ENCODE results near the gene SALL4. TPM values are rescaled to one million over a fixed set of nuclear protein-coding genes. Genes with fewer than 3 reads are reported as not detected.
"Not testable (repeated sequence)": the region's sequence is repeated elsewhere in the genome, so short reads cannot be mapped to it uniquely, and the experiment has no call there.

SALL4 gene
- total and polyA plus RNA-seq, 7 donors: not detected

DNA sequence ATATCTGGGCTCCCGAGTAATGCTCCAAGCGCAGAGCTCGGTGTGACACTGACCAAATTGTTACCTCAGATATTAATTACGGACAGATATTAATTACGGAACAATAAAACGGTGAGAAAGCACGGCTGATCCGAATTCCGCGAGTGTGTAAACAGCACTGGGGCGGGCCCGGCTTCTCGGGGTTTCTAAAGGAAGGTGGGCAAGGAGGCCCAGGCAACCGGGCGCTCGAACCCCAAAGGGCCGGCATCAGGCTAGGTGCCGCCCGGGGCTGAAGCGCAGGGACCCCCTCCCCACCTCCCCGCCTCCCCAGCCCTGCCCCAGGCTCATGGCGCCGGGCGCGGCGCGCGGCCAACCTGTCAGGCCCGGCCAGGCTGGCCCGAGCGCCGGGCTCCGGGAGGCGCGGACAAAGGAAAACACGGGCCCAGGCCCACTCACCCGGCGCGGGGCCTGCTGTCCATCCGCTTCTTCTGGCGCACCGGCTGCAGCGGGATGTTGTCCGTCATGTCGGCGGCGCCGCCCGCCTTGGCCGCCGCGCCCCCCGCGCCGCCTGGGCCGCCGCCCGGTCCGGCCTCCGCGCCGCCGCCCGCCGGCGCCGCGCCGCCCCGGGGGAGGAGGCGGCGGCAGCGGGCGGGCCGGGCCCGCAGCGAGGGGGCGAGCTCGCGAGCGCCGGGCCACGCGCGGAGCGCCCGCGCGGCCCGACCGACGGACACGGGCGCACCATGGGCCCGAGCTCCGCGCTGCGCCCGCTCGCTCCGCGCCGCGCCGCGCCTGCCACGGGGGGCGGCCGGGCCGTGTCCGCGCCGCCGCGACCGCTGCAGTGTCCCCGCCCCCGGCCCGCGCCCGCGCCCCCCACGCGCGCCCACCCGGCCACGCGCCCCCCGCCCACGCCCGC, 34.2 kb downstream of the SALL4 start, which contains the start of gene ATP9A:
Gene ATP9A (minus strand): TSS at position 524 of the 892 bp plus-strand sequence. CDS start 21 bp downstream, at position 503.
- Histone ChIP-seq H3K4me1 (no peaks in the 10 kb centered on the region), H3K4me3 (peak within 1 kb of the TSS; percentile 73), H3K36me3 (ENCODE audit: insufficient read depth in 1 of 2, low read depth in 1 of 2) (no peaks in the 10 kb centered on the region), H3K9me3 (no peaks in the 10 kb centered on the region), H3K27me3 (ENCODE audit: insufficient read depth in 3 of 3, low read length in 2 of 3) (no peaks in the 10 kb centered on the region), H3K27ac (peak within 1 kb of the TSS; percentile 58)
- ATAC-seq (peak; percentile 28 to 76 (median 59)), DNase-seq (peak; percentile 43 to 51)
- intact Hi-C loops (cut with DNase I): no loop called here
- TF ChIP-seq, protein P1, sequence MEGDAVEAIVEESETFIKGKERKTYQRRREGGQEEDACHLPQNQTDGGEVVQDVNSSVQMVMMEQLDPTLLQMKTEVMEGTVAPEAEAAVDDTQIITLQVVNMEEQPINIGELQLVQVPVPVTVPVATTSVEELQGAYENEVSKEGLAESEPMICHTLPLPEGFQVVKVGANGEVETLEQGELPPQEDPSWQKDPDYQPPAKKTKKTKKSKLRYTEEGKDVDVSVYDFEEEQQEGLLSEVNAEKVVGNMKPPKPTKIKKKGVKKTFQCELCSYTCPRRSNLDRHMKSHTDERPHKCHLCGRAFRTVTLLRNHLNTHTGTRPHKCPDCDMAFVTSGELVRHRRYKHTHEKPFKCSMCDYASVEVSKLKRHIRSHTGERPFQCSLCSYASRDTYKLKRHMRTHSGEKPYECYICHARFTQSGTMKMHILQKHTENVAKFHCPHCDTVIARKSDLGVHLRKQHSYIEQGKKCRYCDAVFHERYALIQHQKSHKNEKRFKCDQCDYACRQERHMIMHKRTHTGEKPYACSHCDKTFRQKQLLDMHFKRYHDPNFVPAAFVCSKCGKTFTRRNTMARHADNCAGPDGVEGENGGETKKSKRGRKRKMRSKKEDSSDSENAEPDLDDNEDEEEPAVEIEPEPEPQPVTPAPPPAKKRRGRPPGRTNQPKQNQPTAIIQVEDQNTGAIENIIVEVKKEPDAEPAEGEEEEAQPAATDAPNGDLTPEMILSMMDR (IDR thresholded peaks at IDR 0.05): no peak
- WGBS, 3 donors: 0 to 1% (median 1%) methylated on average over 19 to 130 of the region's 131 CpGs

DNA sequence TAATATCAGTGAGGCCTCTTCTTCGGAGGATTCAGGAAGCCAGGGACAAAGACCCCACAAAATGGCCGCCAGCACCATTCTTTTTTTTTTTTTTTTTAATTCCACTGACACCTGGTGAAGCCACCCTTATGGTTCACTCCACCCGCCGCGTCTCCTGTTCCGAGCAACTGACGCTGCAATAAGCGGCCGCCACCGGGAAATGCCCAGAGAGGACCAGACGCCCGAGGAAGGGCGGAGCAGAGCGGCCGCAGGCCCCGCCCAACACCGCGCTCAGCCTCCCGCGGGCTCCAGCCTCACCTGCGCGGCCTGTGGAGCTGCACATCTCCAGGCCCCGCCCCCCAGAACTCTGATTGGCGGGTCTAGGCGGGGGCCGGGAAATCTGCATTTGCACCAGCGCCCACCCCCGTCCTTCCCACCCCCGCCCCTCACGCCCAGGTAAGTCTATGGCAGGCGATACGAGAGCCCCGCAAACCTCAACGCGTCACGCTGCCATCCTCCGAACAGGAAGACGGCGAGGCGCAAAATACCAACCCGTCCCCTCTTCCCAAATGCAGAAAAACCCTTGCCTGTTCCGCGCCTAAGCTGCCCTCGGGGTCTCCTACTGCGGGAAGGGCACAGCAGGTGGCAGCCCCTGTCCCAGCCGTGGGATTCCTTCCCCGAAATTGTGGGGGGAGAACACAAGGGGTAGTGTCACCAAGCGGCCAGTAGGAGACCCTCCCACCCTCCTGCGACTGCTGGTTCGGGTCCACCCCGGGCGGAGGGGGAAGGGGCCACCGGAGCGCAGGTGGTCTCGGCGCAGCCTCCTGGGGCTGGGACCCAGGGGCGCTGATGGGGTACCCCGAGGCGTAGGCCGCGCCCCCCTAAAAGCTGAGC, 35.1 kb downstream of the SALL4 start:
- TF ChIP-seq, protein P1 (IDR thresholded peaks at IDR 0.05): no peak
- H3K36me3 ChIP-seq (ENCODE audit: insufficient read depth in 1 of 2, low read depth in 1 of 2): no peaks in the 10 kb centered on the region
- 2% methylated on average over 61 of the region's 61 CpGs for WGBS, 3 donors
- no peaks in the 10 kb centered on the region for H3K4me1 ChIP-seq
- H3K27ac ChIP-seq: peak overlapping the region; percentile 58
- ATAC-seq (peak; percentile 92 to 93 (median 93)), DNase-seq (peak; percentile 64 to 70)
- no peaks in the 10 kb centered on the region for H3K27me3 ChIP-seq (ENCODE audit: insufficient read depth in 3 of 3, low read length in 2 of 3)
- intact Hi-C loops (cut with DNase I): no loop called here
- no peaks in the 10 kb centered on the region for H3K9me3 ChIP-seq
- peak overlapping the region; percentile 73 for H3K4me3 ChIP-seq

DNA sequence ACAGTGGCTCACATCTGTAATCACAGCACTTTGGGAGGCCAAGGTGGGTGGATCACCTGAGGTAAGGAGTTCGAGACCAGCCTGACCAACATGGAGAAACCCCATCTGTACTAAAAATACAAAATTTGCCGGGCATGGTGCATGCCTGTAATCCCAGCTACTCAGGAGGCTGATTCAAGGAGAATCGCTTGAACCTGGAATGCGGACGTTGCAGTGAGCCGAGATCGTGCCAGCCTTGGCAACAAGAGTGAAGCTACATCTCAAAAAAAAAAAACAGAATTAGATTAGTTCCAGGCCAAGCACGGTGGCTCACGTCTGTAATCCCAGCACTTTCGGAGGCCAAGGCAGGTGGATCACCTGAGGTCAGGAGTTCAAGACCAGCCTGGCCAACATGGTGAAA, 36.9 kb downstream of the SALL4 start:
- H3K4me3 ChIP-seq; DNase-seq; H3K27me3 ChIP-seq (ENCODE audit: insufficient read depth in 3 of 3, low read length in 2 of 3); ATAC-seq; H3K9me3 ChIP-seq; H3K4me1 ChIP-seq; H3K27ac ChIP-seq; H3K36me3 ChIP-seq (ENCODE audit: insufficient read depth in 1 of 2, low read depth in 1 of 2); intact Hi-C loops (cut with DNase I): not testable (repeated sequence)
- 42 to 66% (median 47%) methylated on average over 10 of the region's 10 CpGs for WGBS, 3 donors

DNA sequence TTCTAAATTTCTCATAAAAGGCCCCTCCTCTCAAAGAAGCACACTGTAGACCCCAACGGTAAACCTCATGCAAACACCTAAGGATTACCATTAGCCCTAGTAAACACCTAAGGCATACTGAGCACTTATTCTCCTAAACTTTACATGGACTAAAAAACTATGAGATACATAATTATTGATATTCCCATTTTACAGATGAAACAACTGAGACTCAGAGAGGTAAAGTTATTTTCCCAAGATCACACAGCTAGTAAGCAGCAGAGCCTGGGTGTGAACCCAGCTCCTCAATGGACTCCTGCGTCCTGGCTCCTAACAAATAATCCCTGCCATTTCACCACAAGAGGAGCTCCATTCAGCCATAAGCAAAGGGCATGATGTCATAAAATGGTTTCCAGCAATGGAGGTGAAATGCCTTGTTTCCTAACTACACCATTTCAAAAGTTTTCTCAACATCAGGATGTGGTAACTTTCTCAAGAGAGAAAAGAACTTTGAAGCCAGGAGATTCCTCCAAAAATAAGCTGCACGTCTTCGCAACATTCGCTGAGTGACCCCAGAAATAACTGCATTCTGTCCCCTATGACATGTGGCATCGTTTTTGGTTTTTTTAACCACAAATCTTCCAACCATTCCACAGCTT, 38.2 kb downstream of the SALL4 start:
- DNase-seq (no peak), ATAC-seq (no peak)
- Histone ChIP-seq H3K9me3 (no peaks in the 10 kb centered on the region), H3K27me3 (ENCODE audit: insufficient read depth in 3 of 3, low read length in 2 of 3) (no peaks in the 10 kb centered on the region), H3K4me3 (no peak overlapping the region), H3K27ac (no peak overlapping the region), H3K4me1 (no peaks in the 10 kb centered on the region), H3K36me3 (ENCODE audit: insufficient read depth in 1 of 2, low read depth in 1 of 2) (no peaks in the 10 kb centered on the region)
- intact Hi-C loops (cut with DNase I): no loop called here
- TF ChIP-seq, protein P1 (IDR thresholded peaks at IDR 0.05): no peak
- 83 to 89% (median 89%) methylated on average over 6 of the region's 6 CpGs for WGBS, 3 donors

Measured in psoas muscle (tissue), 8 donors.